DND-41 (cell line): ENCODE measurements around the gene LIMD2.

Experiments
- ATAC-seq: fragments of 200-7000 bp; cut with Tn5 transposase; 3 replicates; pipeline ENCODE4 v1.9.1; 2021; ENCODE audit warnings: low read depth; ENCODE audit not compliant: insufficient read depth
- DNase-seq: peaks from one replicate; pipeline ENCODE4 v3.0.0-alpha.2; 2020
- H2AFZ ChIP-seq: 2 replicates; pipeline ENCODE4 v1.6.0; 2012; ENCODE audit warnings: low read depth, low read length
- H3K27ac ChIP-seq: 2 replicates; pipeline ENCODE4 v1.5.1; 2012; ENCODE audit warnings: low read length, inconsistent platforms
- H3K27me3 ChIP-seq: fragments of 200-600 bp; sonication (generic); 2 replicates; pipeline ENCODE4 v1.6.0; 2012; ENCODE audit warnings: low read length, mild to moderate bottlenecking, inconsistent platforms; ENCODE audit not compliant: insufficient read depth, poor library complexity
- H3K36me3 ChIP-seq: 2 replicates; pipeline ENCODE4 v1.5.1; 2012; ENCODE audit warnings: low read length, inconsistent platforms; ENCODE audit not compliant: insufficient read depth
- H3K4me1 ChIP-seq: 2 replicates; pipeline ENCODE4 v1.5.1; 2012; ENCODE audit warnings: mild to moderate bottlenecking, low read length; ENCODE audit not compliant: insufficient read depth
- H3K4me2 ChIP-seq: 2 replicates; pipeline ENCODE4 v1.6.0; 2012; ENCODE audit warnings: mild to moderate bottlenecking, moderate library complexity, low read length, inconsistent platforms; ENCODE audit not compliant: insufficient read depth
- H3K4me3 ChIP-seq, 2 experiments: fragments of 200-600 bp in 1 of 2; shearing (Covaris generic) in 1 of 2; 2 replicates each; pipeline ENCODE4 v1.5.1; 2012 to 2016; ENCODE audit warnings: inconsistent platforms in 2 of 2, low read length in 2 of 2, mild to moderate bottlenecking in 2 of 2, low read depth in 1 of 2, moderate library complexity in 1 of 2
- H3K79me2 ChIP-seq: 2 replicates; pipeline ENCODE4 v1.6.0; 2012; ENCODE audit warnings: low read length, inconsistent platforms; ENCODE audit not compliant: insufficient read depth
- H3K9ac ChIP-seq: 2 replicates; pipeline ENCODE4 v1.6.0; 2012; ENCODE audit warnings: low read depth, mild to moderate bottlenecking, inconsistent platforms, low read length, moderate library complexity
- H3K9me3 ChIP-seq: 2 replicates; pipeline ENCODE4 v1.5.1; 2012; ENCODE audit warnings: low read length, moderate library complexity, mild to moderate bottlenecking, inconsistent platforms; ENCODE audit not compliant: insufficient read depth, severe bottlenecking
- H4K20me1 ChIP-seq: 2 replicates; pipeline ENCODE4 v1.6.0; 2012; ENCODE audit warnings: low read length; ENCODE audit not compliant: insufficient read depth
- EZH2 ChIP-seq: IDR thresholded peaks from 3 replicates; pipeline ENCODE4 v1.6.1; 2012; ENCODE audit warnings: borderline replicate concordance, low read depth, mild to moderate bottlenecking, moderate library complexity, low read length, inconsistent platforms; ENCODE audit not compliant: severe bottlenecking
- TF ChIP-seq, protein P1 (sequence below): IDR thresholded peaks from 2 replicates; pipeline ENCODE4 v1.5.1; 2012; ENCODE audit warnings: borderline replicate concordance, low read length, moderate library complexity, mild to moderate bottlenecking; ENCODE audit not compliant: poor library complexity, severe bottlenecking; ENCODE audit errors: extremely low read depth

LIMD2 gene

DNA sequence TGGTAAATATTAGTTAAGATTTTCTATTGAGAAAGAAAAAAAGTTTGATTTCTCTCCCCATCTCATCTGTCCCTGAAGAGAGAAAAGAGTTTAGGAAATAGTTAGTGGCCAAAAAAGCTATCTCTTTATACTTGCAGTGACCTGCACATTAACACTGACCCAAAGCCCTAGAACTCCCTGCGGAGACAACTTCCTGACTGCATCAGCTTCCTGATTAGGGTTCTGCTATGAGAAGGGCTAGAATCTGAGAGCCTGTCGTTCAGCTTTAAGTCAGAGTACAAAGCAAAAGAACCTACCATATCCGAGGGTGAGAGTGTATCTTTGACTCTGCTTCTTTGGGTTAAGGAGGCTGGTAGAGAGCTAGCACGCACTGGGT lies 24.7 kb downstream of the LIMD2 start:
- H3K9ac ChIP-seq: no peak overlapping the region
- no peak for ATAC-seq
- no peaks in the 10 kb centered on the region for H3K79me2 ChIP-seq
- no peaks in the 10 kb centered on the region for H3K4me1 ChIP-seq
- no peak overlapping the region for H3K27ac ChIP-seq
- no peak for DNase-seq
- H2AFZ ChIP-seq: no peak overlapping the region
- H3K36me3 ChIP-seq: peaks cover 80% of the 10 kb centered on the region
- H3K4me2 ChIP-seq: no peak overlapping the region
- H3K9me3 ChIP-seq: no peaks in the 10 kb centered on the region
- H4K20me1 ChIP-seq: no peaks in the 10 kb centered on the region
- no peaks in the 10 kb centered on the region for H3K27me3 ChIP-seq
- no peak for TF ChIP-seq EZH2
- TF ChIP-seq, protein P1, sequence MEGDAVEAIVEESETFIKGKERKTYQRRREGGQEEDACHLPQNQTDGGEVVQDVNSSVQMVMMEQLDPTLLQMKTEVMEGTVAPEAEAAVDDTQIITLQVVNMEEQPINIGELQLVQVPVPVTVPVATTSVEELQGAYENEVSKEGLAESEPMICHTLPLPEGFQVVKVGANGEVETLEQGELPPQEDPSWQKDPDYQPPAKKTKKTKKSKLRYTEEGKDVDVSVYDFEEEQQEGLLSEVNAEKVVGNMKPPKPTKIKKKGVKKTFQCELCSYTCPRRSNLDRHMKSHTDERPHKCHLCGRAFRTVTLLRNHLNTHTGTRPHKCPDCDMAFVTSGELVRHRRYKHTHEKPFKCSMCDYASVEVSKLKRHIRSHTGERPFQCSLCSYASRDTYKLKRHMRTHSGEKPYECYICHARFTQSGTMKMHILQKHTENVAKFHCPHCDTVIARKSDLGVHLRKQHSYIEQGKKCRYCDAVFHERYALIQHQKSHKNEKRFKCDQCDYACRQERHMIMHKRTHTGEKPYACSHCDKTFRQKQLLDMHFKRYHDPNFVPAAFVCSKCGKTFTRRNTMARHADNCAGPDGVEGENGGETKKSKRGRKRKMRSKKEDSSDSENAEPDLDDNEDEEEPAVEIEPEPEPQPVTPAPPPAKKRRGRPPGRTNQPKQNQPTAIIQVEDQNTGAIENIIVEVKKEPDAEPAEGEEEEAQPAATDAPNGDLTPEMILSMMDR: no peak
- no peak overlapping the region for H3K4me3 ChIP-seq

DNA sequence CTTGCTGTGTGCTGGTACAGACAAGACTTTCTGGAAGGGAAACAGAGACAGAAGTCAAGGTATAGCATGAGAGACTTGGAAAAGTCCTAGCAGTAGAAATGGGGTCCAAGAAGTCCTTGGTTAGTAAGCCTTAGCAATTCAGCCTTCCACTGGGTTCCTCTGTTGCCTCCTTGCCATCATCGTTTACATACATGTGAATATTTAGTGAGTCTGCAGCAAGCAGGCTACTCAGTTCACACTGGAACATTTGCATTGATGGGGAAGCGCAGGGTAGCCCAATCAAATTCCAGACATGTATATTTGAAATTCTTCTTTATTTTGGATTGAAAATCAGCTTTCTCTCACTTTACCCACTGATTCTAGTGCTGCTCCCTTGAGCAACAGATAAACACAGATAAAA lies 27.1 kb downstream of the LIMD2 start:
- DNase-seq (no peak), ATAC-seq (no peak)
- Histone ChIP-seq H3K9ac (no peak overlapping the region), H2AFZ (no peak overlapping the region), H3K27ac (no peak overlapping the region), H3K4me1 (no peaks in the 10 kb centered on the region), H4K20me1 (no peaks in the 10 kb centered on the region), H3K79me2 (no peaks in the 10 kb centered on the region; the same call in 1 of the 2 replicates), H3K27me3 (no peaks in the 10 kb centered on the region), H3K4me3 (no peak overlapping the region), H3K9me3 (no peaks in the 10 kb centered on the region), H3K36me3 (peaks cover 81% of the 10 kb centered on the region), H3K4me2 (no peak overlapping the region)
- TF ChIP-seq, protein P1: no peak
- no peak for TF ChIP-seq EZH2

DNA sequence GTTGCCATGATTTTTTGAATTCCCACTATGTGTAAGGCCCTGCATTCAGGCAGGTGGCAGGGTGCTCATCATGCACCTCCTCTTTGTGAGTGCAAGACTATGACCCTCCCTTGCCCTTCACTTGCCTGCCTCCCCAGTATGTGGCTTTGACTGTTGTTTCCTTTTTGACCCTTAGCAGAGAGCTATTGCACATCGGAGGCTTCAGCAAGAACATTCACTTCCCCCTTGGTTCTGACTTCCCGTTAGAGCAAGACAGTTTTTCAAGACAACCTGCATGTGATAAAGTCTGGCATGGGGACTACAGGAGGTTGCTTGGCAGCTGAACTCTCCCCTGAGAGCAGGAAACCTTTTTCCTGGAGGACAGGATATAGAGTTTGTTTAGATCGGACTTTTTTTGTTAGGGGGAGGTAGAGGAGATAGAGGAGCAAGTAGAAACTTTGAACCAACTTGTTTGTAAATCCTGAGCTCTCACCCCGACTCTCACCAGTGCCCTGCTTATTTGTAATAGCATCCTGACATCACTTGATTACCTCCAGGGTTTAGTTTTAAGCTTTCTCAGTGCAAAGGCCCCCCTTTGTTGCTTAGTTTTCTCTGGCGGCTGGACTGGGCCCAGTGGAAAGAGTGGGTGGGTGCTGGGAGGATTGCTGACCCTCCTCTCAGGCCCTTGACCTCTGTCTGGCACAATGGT lies 34.3 kb downstream of the LIMD2 start:
- no peak for DNase-seq

More for the DNA sequence above, 34.3 kb downstream of the LIMD2 start:
- H3K9ac ChIP-seq: no peak overlapping the region
- no peaks in the 10 kb centered on the region for H3K27me3 ChIP-seq
- H3K4me3 ChIP-seq: no peak overlapping the region
- H3K4me1 ChIP-seq: no peaks in the 10 kb centered on the region
- no peak overlapping the region for H3K4me2 ChIP-seq
- no peaks in the 10 kb centered on the region for H3K9me3 ChIP-seq
- no peak overlapping the region for H2AFZ ChIP-seq
- peaks cover 80% of the 10 kb centered on the region for H3K36me3 ChIP-seq
- TF ChIP-seq, protein P1: no peak
- no peak for TF ChIP-seq EZH2
- ATAC-seq: no peak
- no peaks in the 10 kb centered on the region; the same call in 1 of the 2 replicates for H3K79me2 ChIP-seq
- no peak overlapping the region for H3K27ac ChIP-seq
- no peaks in the 10 kb centered on the region for H4K20me1 ChIP-seq
